Large intestine (tissue), 3 donors: ENCODE results near the gene PPP1R13B. TPM values are rescaled to one million over a fixed set of nuclear protein-coding genes. Genes with fewer than 3 reads are reported as not detected.

Experiments
- DNase-seq, 2 donors: peaks; one replicate each; pipeline versions ENCODE4 v3.0.0 to v3.0.0-alpha.2; 2013
- H3K27ac ChIP-seq: one replicate; pipeline ENCODE4 v1.5.1; 2013; ENCODE audit warnings: low read length
- H3K27me3 ChIP-seq: 2 replicates; pipeline ENCODE4 v1.6.1; 2013; ENCODE audit warnings: low read length; ENCODE audit not compliant: control insufficient read depth, insufficient read depth
- H3K36me3 ChIP-seq: 2 replicates; pipeline ENCODE4 v1.6.1; 2013; ENCODE audit warnings: low read length; ENCODE audit not compliant: control insufficient read depth, insufficient read depth
- H3K4me1 ChIP-seq: one replicate; pipeline ENCODE4 v1.6.1; 2013; ENCODE audit warnings: low read length; ENCODE audit not compliant: control insufficient read depth, insufficient read depth
- H3K4me3 ChIP-seq: one replicate; pipeline ENCODE4 v1.5.1; 2013; ENCODE audit warnings: low read length
- H3K9me3 ChIP-seq: one replicate; pipeline ENCODE4 v1.6.1; 2013; ENCODE audit warnings: mild to moderate bottlenecking, low read depth, low read length, moderate library complexity; ENCODE audit not compliant: control insufficient read depth
- WGBS: methylation state at CpG from one replicate; pipeline ENCODE4 v1.1.5; 2013; ENCODE audit warnings: low lambda C conversion rate; ENCODE audit not compliant: insufficient coverage; 5-methylcytosine and 5-hydroxymethylcytosine counted together
- polyA plus RNA-seq: library from polyadenylated mRNA; unstranded; fragments of 120-200 nt; gene quantifications from one replicate; pipeline ENCODE4 v1.2.1, GENCODE V29; 2013

The PPP1R13B gene
- polyA plus RNA-seq, 1 donor = 29.7 TPM

DNA sequence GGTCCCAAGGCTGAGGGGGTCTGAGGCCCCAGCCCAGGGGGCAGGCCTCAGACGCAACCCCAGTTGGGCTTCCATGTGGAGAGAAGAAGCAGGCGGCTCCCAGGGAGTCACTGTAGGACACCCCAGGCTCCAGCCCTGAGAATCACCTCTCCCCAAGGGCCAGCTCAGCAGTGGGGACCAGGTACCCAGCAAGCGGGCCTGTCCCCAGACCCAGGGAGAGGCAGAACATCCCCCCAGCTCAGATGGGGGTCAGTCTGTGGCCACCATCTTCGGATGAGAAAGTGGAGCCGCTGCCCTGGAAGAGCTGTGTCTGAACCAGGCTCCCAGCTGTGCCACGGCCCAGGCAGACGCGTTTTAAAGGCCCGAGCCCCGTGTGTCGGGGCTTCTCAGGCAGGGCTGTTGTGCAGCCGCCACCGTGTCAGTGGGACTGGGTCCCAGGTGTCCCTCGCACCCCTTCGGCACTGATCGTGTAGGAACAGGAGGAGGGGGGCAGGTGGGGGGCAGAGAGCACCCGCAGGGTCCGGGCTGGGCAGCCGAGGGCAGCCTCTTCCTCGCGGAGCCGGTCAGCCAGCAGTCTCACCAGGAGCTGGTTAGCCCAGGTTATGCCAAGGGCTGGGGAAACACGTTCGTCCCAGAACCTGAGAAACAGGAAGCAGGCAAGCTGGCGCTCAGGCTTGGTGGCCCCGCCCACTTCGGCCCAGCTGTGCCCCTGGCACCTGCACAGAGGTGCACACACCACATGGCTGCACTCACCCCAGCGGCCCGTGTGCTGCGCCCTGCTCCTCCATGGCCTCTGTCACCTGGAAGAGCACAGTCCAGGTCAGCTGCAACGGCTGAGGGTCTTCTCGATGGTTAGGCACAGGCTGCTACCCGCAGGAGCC lies 148.8 kb downstream of the PPP1R13B start:
- Histone ChIP-seq H3K36me3 (peaks cover 77% of the 10 kb centered on the region), H3K4me3 (no peak overlapping the region), H3K4me1 (peaks cover 14% of the 10 kb centered on the region), H3K27me3 (no peaks in the 10 kb centered on the region), H3K27ac (no peak overlapping the region), H3K9me3 (no peaks in the 10 kb centered on the region)
- WGBS = no CpG with 5 or more reads among the region's 33 CpGs
- no peak for DNase-seq

GRCh38 chr14:103697603-103698379 lies 149.6 kb downstream of the PPP1R13B start:
- Histone ChIP-seq H3K27ac (no peak overlapping the region), H3K9me3 (no peaks in the 10 kb centered on the region), H3K4me1 (peaks cover 14% of the 10 kb centered on the region), H3K4me3 (no peak overlapping the region), H3K27me3 (no peaks in the 10 kb centered on the region), H3K36me3 (peaks cover 77% of the 10 kb centered on the region)
- DNase-seq = no peak
- no CpG with 5 or more reads among the region's 14 CpGs for WGBS

DNA sequence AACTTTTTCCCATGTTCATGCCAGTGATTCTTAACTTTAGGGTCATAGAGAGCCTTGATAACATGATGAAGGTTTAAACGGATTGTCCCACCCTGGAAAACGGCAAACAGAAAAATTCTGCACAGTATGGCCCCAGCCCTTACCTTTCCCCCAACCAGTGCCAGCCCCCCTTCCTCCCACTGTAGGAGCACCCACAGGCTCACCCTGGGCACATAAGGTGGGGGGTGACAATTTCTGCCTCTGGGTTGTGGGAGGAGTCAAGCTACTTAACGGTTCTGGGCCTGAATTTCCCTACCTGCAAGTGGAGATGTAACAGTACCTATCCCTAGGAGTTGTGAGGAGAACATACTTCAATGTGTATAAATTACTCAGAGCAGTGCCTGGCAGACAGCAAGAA lies 150.2 kb downstream of the PPP1R13B start:
- H3K4me3 ChIP-seq = no peak overlapping the region
- no peaks in the 10 kb centered on the region for H3K27me3 ChIP-seq
- no peak for DNase-seq
- H3K27ac ChIP-seq = no peak overlapping the region
- H3K36me3 ChIP-seq = peaks cover 75% of the 10 kb centered on the region
- no peaks in the 10 kb centered on the region for H3K9me3 ChIP-seq
- H3K4me1 ChIP-seq = peaks cover 14% of the 10 kb centered on the region
- WGBS = no CpG with 5 or more reads among the region's 3 CpGs

- WGBS = no CpG with 5 or more reads among the region's 17 CpGs
- Histone ChIP-seq H3K27me3 (no peaks in the 10 kb centered on the region), H3K27ac (no peak overlapping the region), H3K9me3 (no peaks in the 10 kb centered on the region), H3K36me3 (peaks cover 74% of the 10 kb centered on the region), H3K4me3 (no peak overlapping the region), H3K4me1 (peaks cover 14% of the 10 kb centered on the region)
- peak in 1 of 2 donors; percentile 43 for DNase-seq
These were observed 150.8 kb downstream of the PPP1R13B start for GRCh38 chr14:103696466-103697071.

DNA sequence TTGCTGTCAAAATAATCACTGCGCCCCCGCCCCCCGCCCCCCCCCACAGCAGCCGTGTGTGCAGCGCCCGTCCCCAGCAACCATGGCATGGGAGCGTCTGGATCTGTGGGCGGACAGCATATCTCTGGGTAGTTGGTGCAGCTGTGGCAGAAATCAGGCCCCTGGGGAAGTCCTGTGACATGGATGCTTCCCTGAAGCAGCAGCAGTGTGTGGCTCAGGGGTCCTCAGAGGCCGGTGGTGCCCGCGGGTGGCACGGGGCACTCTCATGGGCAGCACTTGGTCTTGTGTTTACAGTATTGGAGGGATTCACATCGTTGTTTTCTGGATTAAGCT lies 151.3 kb downstream of the PPP1R13B start:
- WGBS = no CpG with 5 or more reads among the region's 13 CpGs
- Histone ChIP-seq H3K27ac (no peak overlapping the region), H3K9me3 (no peaks in the 10 kb centered on the region), H3K4me3 (no peak overlapping the region), H3K36me3 (peaks cover 71% of the 10 kb centered on the region), H3K27me3 (no peaks in the 10 kb centered on the region), H3K4me1 (peaks cover 14% of the 10 kb centered on the region)
- no peak for DNase-seq

DNA sequence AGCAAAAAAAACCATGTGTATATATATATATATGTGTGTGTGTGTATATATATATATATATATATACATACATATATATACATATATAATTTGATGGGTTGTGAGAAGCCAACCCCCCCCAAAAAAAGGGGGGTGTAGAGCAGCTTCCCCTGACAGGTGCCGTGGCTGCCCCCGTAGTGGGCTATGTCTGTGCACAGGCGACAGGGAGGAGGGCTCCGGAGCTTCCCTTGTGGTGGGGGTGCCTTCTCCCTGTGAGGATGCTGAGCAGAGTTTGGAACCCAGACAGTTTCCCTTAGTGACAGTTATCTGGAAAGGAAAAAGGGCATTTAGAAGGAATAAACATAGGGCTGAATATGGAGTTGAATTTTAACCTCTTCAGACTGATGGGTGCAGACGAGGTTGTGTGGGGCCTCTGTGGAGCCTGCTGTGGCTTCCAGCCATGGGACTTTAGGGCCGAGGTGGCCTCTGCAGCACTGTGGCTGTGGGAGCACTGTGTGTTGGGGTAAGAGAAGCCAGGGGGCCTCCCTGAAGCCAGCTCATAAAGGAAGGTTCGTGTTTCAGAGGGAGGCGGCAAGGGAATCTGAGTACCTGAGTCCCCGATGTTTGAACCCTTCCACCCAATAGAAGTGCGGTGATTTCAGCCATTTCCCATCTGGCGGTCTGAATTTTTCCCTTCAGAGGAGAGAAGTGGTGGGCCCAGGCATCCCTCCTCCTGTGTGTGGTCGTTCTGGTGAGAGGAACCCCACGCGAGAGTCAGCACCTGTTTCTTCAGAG lies 151.9 kb downstream of the PPP1R13B start:
- H3K4me3 ChIP-seq = no peak overlapping the region
- DNase-seq = no peak
- no CpG with 5 or more reads among the region's 14 CpGs for WGBS
- peaks cover 69% of the 10 kb centered on the region for H3K36me3 ChIP-seq
- H3K27me3 ChIP-seq = no peaks in the 10 kb centered on the region
- H3K27ac ChIP-seq = no peak overlapping the region
- H3K4me1 ChIP-seq = peaks cover 9% of the 10 kb centered on the region
- no peaks in the 10 kb centered on the region for H3K9me3 ChIP-seq

GRCh38 chr14:103694572-103695026 lies 152.8 kb downstream of the PPP1R13B start:
- peaks cover 68% of the 10 kb centered on the region for H3K36me3 ChIP-seq
- DNase-seq = no peak
- WGBS = no CpG with 5 or more reads among the region's 20 CpGs
- no peaks in the 10 kb centered on the region for H3K9me3 ChIP-seq
- no peak overlapping the region for H3K27ac ChIP-seq
- H3K27me3 ChIP-seq = no peaks in the 10 kb centered on the region
- peaks cover 2% of the 10 kb centered on the region for H3K4me1 ChIP-seq
- no peak overlapping the region for H3K4me3 ChIP-seq

DNA sequence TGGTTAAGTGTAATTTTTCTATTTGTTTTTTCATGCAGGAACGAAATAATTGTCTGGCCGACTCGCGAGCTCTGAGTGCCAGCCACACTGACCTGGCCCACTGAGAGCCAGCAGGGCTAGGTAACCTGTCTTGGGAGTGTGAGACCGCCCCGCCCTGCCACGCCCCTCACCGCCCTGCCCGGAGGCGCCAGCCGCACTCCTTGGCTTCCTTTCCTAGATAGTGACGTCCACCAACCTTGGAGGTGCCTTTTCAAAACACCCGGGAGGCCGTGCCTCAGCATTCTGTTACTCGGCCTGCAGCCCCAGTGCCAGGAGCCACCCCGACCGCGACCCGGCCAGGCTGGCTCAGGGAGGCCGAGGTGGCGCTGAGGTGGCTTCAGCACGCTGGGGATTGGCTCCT lies 153.9 kb downstream of the PPP1R13B start:
- Histone ChIP-seq H3K9me3 (no peaks in the 10 kb centered on the region), H3K27ac (no peak overlapping the region), H3K4me1 (peaks cover 2% of the 10 kb centered on the region), H3K27me3 (no peaks in the 10 kb centered on the region), H3K36me3 (peaks cover 67% of the 10 kb centered on the region), H3K4me3 (no peak overlapping the region)
- DNase-seq = peak in 1 of 2 donors; percentile 31
- no CpG with 5 or more reads among the region's 22 CpGs for WGBS

GRCh38 chr14:103692871-103693270 lies 154.5 kb downstream of the PPP1R13B start:
- no CpG with 5 or more reads among the region's 12 CpGs for WGBS
- Histone ChIP-seq H3K4me1 (peaks cover 2% of the 10 kb centered on the region), H3K36me3 (peaks cover 65% of the 10 kb centered on the region), H3K9me3 (no peaks in the 10 kb centered on the region), H3K4me3 (no peak overlapping the region), H3K27me3 (no peaks in the 10 kb centered on the region), H3K27ac (no peak overlapping the region)
- DNase-seq = no peak

DNA sequence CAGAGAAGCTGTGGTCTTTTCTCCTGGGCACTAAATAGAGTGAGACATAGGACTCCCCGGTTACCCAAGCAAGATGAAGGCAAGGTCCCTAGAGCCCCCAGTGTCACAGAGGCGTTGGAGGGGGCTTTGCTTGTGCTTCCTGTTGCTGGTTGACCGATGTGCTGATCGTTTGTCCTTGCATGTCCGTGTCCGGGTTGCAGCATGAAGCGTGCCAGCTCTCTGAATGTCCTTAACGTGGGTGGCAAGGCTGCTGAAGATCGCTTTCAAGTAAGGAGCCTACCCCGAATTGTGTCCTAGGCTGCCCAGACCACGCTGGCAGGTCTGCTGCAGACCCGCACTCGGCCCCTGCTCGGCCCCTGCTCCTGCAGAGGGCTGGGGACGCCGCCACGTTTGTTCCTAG lies 155.2 kb downstream of the PPP1R13B start:
- H3K4me1 ChIP-seq = peaks cover 2% of the 10 kb centered on the region

More for the DNA sequence above, 155.2 kb downstream of the PPP1R13B start:
- Histone ChIP-seq H3K27ac (no peak overlapping the region), H3K27me3 (no peaks in the 10 kb centered on the region), H3K9me3 (no peaks in the 10 kb centered on the region), H3K36me3 (peaks cover 61% of the 10 kb centered on the region), H3K4me3 (no peak overlapping the region)
- no peak for DNase-seq
- no CpG with 5 or more reads among the region's 17 CpGs for WGBS
